GM12872 (cell line): ENCODE measurements around the gene SCARF1.

Experiments
- CTCF ChIP-seq: IDR thresholded peaks from 3 replicates; pipeline ENCODE4 v1.5.1; 2011; ENCODE audit warnings: low read depth, mild to moderate bottlenecking, low read length, moderate library complexity; ENCODE audit not compliant: insufficient read depth

SCARF1 gene

GRCh38 chr17:1621273-1621954, 24.1 kb downstream of the SCARF1 start:
- no peak for TF ChIP-seq CTCF

- no peak for TF ChIP-seq CTCF
Measured at GRCh38 chr17:1620486-1620885, 25.0 kb downstream of the SCARF1 start.

GRCh38 chr17:1617620-1618174, 27.8 kb downstream of the SCARF1 start:
- TF ChIP-seq CTCF: no peak

GRCh38 chr17:1616101-1616500, 29.4 kb downstream of the SCARF1 start:
- TF ChIP-seq CTCF: no peak

- no peak for TF ChIP-seq CTCF
Measured at GRCh38 chr17:1612400-1612799, 33.1 kb downstream of the SCARF1 start.

- no peak for TF ChIP-seq CTCF
Measured at GRCh38 chr17:1611715-1612114, 33.8 kb downstream of the SCARF1 start.

GRCh38 chr17:1608676-1609075, 36.9 kb downstream of the SCARF1 start:
- no peak for TF ChIP-seq CTCF

- no peak for TF ChIP-seq CTCF
Measured at GRCh38 chr17:1607971-1608320, 37.6 kb downstream of the SCARF1 start.
